ENCODE data around the gene SLC66A1. TPM values are rescaled to one million over a fixed set of nuclear protein-coding genes. Genes with fewer than 3 reads are reported as not detected.

The SLC66A1 gene
- total RNA-seq, 1 experiment from 2014 or later = 22.5 TPM

- Histone ChIP-seq H3K79me1 (ENCODE audit: insufficient read depth, low read depth, low read length, poor library complexity, severe bottlenecking) (no peaks in the 10 kb centered on the region), H2AK5ac (ENCODE audit: insufficient read length, low read length) (no peak overlapping the region), H3K23me2 (ENCODE audit: insufficient read length, low read depth, low read length, poor library complexity, severe bottlenecking) (no peaks in the 10 kb centered on the region), H4K91ac (ENCODE audit: insufficient read length, low read depth, low read length) (no peak overlapping the region), H3K27ac (ENCODE audit: insufficient read length, low read depth, low read length) (no peak overlapping the region), H3K9ac (ENCODE audit: extremely low read depth, insufficient read length, low read length) (no peak overlapping the region), H3K4ac (ENCODE audit: low read depth, low read length) (no peak overlapping the region), H3K79me2 (ENCODE audit: insufficient read depth, low read length) (no peaks in the 10 kb centered on the region), H4K20me1 (ENCODE audit: control insufficient read depth, insufficient read depth, insufficient read length) (no peaks in the 10 kb centered on the region), H3K9me3 (ENCODE audit: control insufficient read depth, low read depth, low read length) (no peaks in the 10 kb centered on the region), H2BK20ac (ENCODE audit: low read depth, low read length, poor library complexity, severe bottlenecking) (no peak overlapping the region), H4K5ac (ENCODE audit: insufficient read length, low read depth, low read length) (no peak overlapping the region), H2BK120ac (ENCODE audit: low read depth, low read length, poor library complexity, severe bottlenecking) (no peak overlapping the region), H2BK5ac (ENCODE audit: insufficient read length, low read length) (no peak overlapping the region), H3K23ac (ENCODE audit: insufficient read length, low read depth, low read length) (no peak overlapping the region), H3T11ph (ENCODE audit: low read length) (no peak overlapping the region), H3K18ac (ENCODE audit: insufficient read length, low read depth, low read length) (no peak overlapping the region), H2AFZ (ENCODE audit: low read length) (no peak overlapping the region), H3K27me3 (ENCODE audit: insufficient read depth, low read length) (no peaks in the 10 kb centered on the region), H3K4me2 (ENCODE audit: insufficient read depth, insufficient read length, low read length) (no peak overlapping the region), H3K4me1 (ENCODE audit: insufficient read depth, low read length) (no peaks in the 10 kb centered on the region), H3K14ac (ENCODE audit: insufficient read depth, low read length) (no peak overlapping the region), H2BK12ac (ENCODE audit: insufficient read length, low read depth, low read length) (no peak overlapping the region), H3K56ac (ENCODE audit: insufficient read length, low read depth, low read length) (no peak overlapping the region), H2BK15ac (ENCODE audit: low read depth, low read length) (no peak overlapping the region), H4K8ac (replicated peaks; ENCODE audit: insufficient read length, low read depth, low read length) (no peak overlapping the region)
- TF ChIP-seq CTCF (conservative IDR thresholded peaks at IDR 0.05) = no peak
- Mint-ChIP-seq H3K4me1 (no peaks in the 10 kb centered on the region), H3K27me3 (ENCODE audit: low read depth) (no peaks in the 10 kb centered on the region; the same call in 1 of the 2 replicates), H3K4me3 (no peak overlapping the region), H3K27ac (peak overlapping the region in 2 of 3 experiments; percentile 7 to 83; a peak in 3 of 7 replicates), H3K9me3 (no peaks in the 10 kb centered on the region), H3K36me3 (ENCODE audit: insufficient read depth in 1 of 3, low read depth in 3 of 3) (peaks cover 9 to 46% (median 42%) of the 10 kb centered on the region in 3 experiments; a peak in 6 of 7 replicates)
- no peak for DNase-seq
- no CpG with 5 or more reads among the region's 10 CpGs for WGBS (ENCODE audit: extremely low coverage, insufficient read length, low lambda C conversion rate)
Measured at GRCh38 chr1:19322481-19322880, 10.4 kb downstream of the SLC66A1 start.
